Upper lobe of left lung (tissue), 4 donors: ENCODE results near the gene KCND2.

Source experiments
- EP300 ChIP-seq, 4 donors: sonication (generic); formaldehyde crosslinking; IDR thresholded peaks; one replicate each; pipeline ENCODE4 v1.5.1; 2017; ENCODE audit warnings: antibody characterized with exemption in 4 of 4, control low read depth in 2 of 4
- POLR2A ChIP-seq, 4 donors: fragments of 450-650 bp; IDR thresholded peaks; one replicate each; pipeline ENCODE4 v1.5.1; 2016 to 2017; ENCODE audit warnings: antibody characterized with exemption in 4 of 4, mild to moderate bottlenecking in 2 of 4
- TF ChIP-seq, protein P1 (sequence below), 6 experiments: fragments of 450-650 bp in 4 of 6; fragments of 200-600 bp in 2 of 6; sonication (generic) in 2 of 6; IDR thresholded peaks; one replicate each; pipeline ENCODE4 v1.5.1; 2016 to 2019; ENCODE audit warnings: antibody characterized with exemption in 6 of 6

DNA sequence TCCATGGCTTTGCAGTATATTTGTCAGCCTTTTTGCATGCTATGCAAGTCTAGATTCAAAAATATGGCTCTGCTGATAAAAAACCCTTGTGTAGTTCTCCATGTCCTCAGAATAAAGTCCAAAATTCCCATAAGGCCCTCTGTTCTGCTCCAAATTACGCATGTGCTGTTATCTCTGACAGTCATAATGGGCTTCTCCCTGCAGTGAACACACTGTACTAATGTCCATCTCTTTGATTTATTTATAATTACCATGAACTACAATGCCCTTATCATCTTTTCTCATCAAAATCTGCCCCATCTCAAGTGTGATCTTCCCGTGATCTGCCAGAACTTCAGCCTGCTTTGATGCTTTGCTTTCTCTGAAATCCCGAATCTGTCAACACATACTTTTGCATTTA is 497.2 kb downstream of the KCND2 start:
- TF ChIP-seq, protein P1, sequence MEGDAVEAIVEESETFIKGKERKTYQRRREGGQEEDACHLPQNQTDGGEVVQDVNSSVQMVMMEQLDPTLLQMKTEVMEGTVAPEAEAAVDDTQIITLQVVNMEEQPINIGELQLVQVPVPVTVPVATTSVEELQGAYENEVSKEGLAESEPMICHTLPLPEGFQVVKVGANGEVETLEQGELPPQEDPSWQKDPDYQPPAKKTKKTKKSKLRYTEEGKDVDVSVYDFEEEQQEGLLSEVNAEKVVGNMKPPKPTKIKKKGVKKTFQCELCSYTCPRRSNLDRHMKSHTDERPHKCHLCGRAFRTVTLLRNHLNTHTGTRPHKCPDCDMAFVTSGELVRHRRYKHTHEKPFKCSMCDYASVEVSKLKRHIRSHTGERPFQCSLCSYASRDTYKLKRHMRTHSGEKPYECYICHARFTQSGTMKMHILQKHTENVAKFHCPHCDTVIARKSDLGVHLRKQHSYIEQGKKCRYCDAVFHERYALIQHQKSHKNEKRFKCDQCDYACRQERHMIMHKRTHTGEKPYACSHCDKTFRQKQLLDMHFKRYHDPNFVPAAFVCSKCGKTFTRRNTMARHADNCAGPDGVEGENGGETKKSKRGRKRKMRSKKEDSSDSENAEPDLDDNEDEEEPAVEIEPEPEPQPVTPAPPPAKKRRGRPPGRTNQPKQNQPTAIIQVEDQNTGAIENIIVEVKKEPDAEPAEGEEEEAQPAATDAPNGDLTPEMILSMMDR (IDR thresholded peaks at IDR 0.05): no peak
- TF ChIP-seq EP300 (IDR thresholded peaks at IDR 0.05): peak in 2 of 4 donors; percentile 65 to 88
- TF ChIP-seq POLR2A (IDR thresholded peaks at IDR 0.05): no peak
